BJ (cell line): Measurements from ENCODE around the gene MYLK. TPM values are rescaled to one million over a fixed set of nuclear protein-coding genes. Genes with fewer than 3 reads are reported as not detected.

ENCODE experiments used
- CTCF ChIA-PET: fragments of 350-600 bp; formaldehyde crosslinking; extraction: SDS; loops from one replicate; lab custom pipeline; 2021; ENCODE audit warnings: antibody characterized with exemption, inconsistent platforms; lab: Yijun Ruan, JAX
- POLR2A ChIA-PET: fragments of 300-600 bp; sonication (Branson Sonifier 250); formaldehyde crosslinking; extraction: SDS; loops from one replicate; lab custom pipeline; 2021; ENCODE audit warnings: antibody characterized with exemption; lab: Charles Lee
- DNase-seq: peaks from one replicate; pipeline ENCODE4 v3.0.0-alpha.2; 2011; ENCODE audit warnings: low read depth
- H3K27me3 ChIP-seq: 2 replicates; pipeline ENCODE4 v1.6.0; 2011; ENCODE audit warnings: low read length; ENCODE audit not compliant: control insufficient read depth, insufficient read depth
- H3K36me3 ChIP-seq: 2 replicates; pipeline ENCODE4 v1.5.1; 2011; ENCODE audit warnings: low read length; ENCODE audit not compliant: control insufficient read depth, insufficient read depth
- H3K4me3 ChIP-seq: 2 replicates; pipeline ENCODE4 v1.5.1; 2011; ENCODE audit warnings: low read depth, mild to moderate bottlenecking, control low read depth, low read length
- CTCF ChIP-seq: IDR thresholded peaks from 2 replicates; pipeline ENCODE4 v1.5.1; 2011; ENCODE audit warnings: low read depth, mild to moderate bottlenecking, control low read depth, inconsistent platforms, low read length, moderate library complexity; ENCODE audit not compliant: insufficient read depth
- polyA plus RNA-seq: library from polyadenylated mRNA; depleted of rRNA; stranded (reverse); fragments of >200 nt; gene quantifications from 2 replicates; pipeline ENCODE4 v1.2.3, GENCODE V29; 2011

The MYLK gene
- polyA plus RNA-seq, 1 experiment = 734 TPM

GRCh38 chr3:123920868-123921267 lies 36.7 kb upstream of the MYLK start:
- no peak for DNase-seq
- CTCF ChIA-PET = no interaction called here
- no peaks in the 10 kb centered on the region for H3K27me3 ChIP-seq
- no peak overlapping the region for H3K4me3 ChIP-seq
- no peak for TF ChIP-seq CTCF
- H3K36me3 ChIP-seq = no peaks in the 10 kb centered on the region; the same call in 1 of the 2 replicates
- POLR2A ChIA-PET = no interaction called here

GRCh38 chr3:123920383-123920782 lies 36.3 kb upstream of the MYLK start:
- DNase-seq = no peak
- POLR2A ChIA-PET = no interaction called here
- H3K4me3 ChIP-seq = no peak overlapping the region
- H3K36me3 ChIP-seq = no peaks in the 10 kb centered on the region; the same call in 1 of the 2 replicates
- TF ChIP-seq CTCF = no peak
- CTCF ChIA-PET = no interaction called here
- no peaks in the 10 kb centered on the region for H3K27me3 ChIP-seq

GRCh38 chr3:123919353-123919752 lies 35.2 kb upstream of the MYLK start:
- H3K27me3 ChIP-seq = no peaks in the 10 kb centered on the region
- H3K4me3 ChIP-seq = no peak overlapping the region
- H3K36me3 ChIP-seq = no peaks in the 10 kb centered on the region; the same call in 1 of the 2 replicates
- POLR2A ChIA-PET = no interaction called here
- no peak for TF ChIP-seq CTCF
- CTCF ChIA-PET = no interaction called here
- no peak for DNase-seq

GRCh38 chr3:123914829-123915228 lies 30.7 kb upstream of the MYLK start:
- Histone ChIP-seq H3K4me3 (no peak overlapping the region), H3K27me3 (no peaks in the 10 kb centered on the region), H3K36me3 (no peaks in the 10 kb centered on the region; the same call in 1 of the 2 replicates)
- ChIA-PET POLR2A (no interaction called here), CTCF (interaction anchor here (1.1 to 1.3 kb wide), 2 partner anchors 13 to 27 kb away, joined by 3 read pairs; no protein-coding TSS in a partner anchor)
- DNase-seq = no peak
- no peak for TF ChIP-seq CTCF

- DNase-seq = no peak
- Histone ChIP-seq H3K36me3 (no peaks in the 10 kb centered on the region), H3K4me3 (no peak overlapping the region), H3K27me3 (no peaks in the 10 kb centered on the region)
- no peak for TF ChIP-seq CTCF
- CTCF ChIA-PET = no interaction called here
- POLR2A ChIA-PET = no interaction called here
These were observed 25.7 kb upstream of the MYLK start for GRCh38 chr3:123909785-123910184.
